Left colon (tissue), 2 donors: ENCODE measurements around the gene PMIS2. TPM values are rescaled to one million over a fixed set of nuclear protein-coding genes. Genes with fewer than 3 reads are reported as not detected.
A peak's percentile ranks its signal among the peaks of the same experiment; 100 is the strongest.

Experiments
- ATAC-seq: fragments of 200-7000 bp; cut with Tn5 transposase; one replicate; pipeline ENCODE4 v1.9.1; 2020; ENCODE audit warnings: mild to moderate bottlenecking, moderate library complexity
- DNase-seq, 2 donors: peaks; one replicate each; pipeline ENCODE4 v3.0.0-alpha.2; 2020
- intact Hi-C, 2 donors: fragments of 100-400 bp; cut with DNase I in 1 of 2; cut with micrococcal nuclease in 1 of 2; formaldehyde crosslinking; loops; one replicate each; pipeline versions ENCODE4 v1.11.2 to v1.14.0; 2022; cut with DNase I, micrococcal nuclease
- long read RNA-seq: library from polyadenylated mRNA; unstranded; transcript quantifications from one replicate; pipeline ENCODE4 v2.0.0, GENCODE V29; 2021
- total RNA-seq, 2 donors: library from RNA; stranded (reverse); fragmentation: NEBNext Ultra II Directional; extraction: Animal tissue kit (Norgen Biotek cat#: 25700); gene quantifications; one replicate each; pipeline ENCODE4 v1.2.1, GENCODE V29; 2021
- donor health status: DM: no; HTN: no; CAD: no.
- donor health status: DM: yes; HTN: yes; CAD: no.

The PMIS2 gene
- total RNA-seq = not detected
- long read RNA-seq = 0 reads

GRCh38 chr19:35585848-35586247, at the start of gene PMIS2:
TSS of gene PMIS2 (plus strand) at chr19:35586173. CDS start at chr19:35586260, 87 bp downstream.
- DNase-seq = no peak
- intact Hi-C loops = no loop called here
- no peak for ATAC-seq

- intact Hi-C loops = no loop called here
- no peak for DNase-seq
- no peak for ATAC-seq
Measured at GRCh38 chr19:35539314-35539713, 46.7 kb upstream of the PMIS2 start.

GRCh38 chr19:35539850-35540249, 46.1 kb upstream of the PMIS2 start:
- intact Hi-C loops = loop anchor here in 1 of 2 donors (10.0 kb wide), 1 partner anchor 175 kb away; the partner anchor contains the start of gene KMT2B
- DNase-seq (no peak), ATAC-seq (no peak)

GRCh38 chr19:35540356-35540927, 45.5 kb upstream of the PMIS2 start:
- ATAC-seq = no peak
- intact Hi-C loops = loop anchor here in 1 of 2 donors (10.0 kb wide), 1 partner anchor 174 kb away; the partner anchor contains the start of gene KMT2B
- DNase-seq = no peak

- intact Hi-C loops = loop anchor here in 1 of 2 donors (10.0 kb wide), 1 partner anchor 173 kb away; the partner anchor contains the start of gene KMT2B
- ATAC-seq = no peak
- DNase-seq = no peak
Measured at GRCh38 chr19:35542209-35542608, 43.8 kb upstream of the PMIS2 start.

GRCh38 chr19:35543280-35544109, 42.5 kb upstream of the PMIS2 start:
- intact Hi-C loops = loop anchor here in 1 of 2 donors (10.0 kb wide), 1 partner anchor 171 kb away; the partner anchor contains the start of gene KMT2B
- ATAC-seq (no peak), DNase-seq (no peak)

GRCh38 chr19:35544110-35544802, 41.7 kb upstream of the PMIS2 start:
- DNase-seq (no peak), ATAC-seq (no peak)
- intact Hi-C loops = loop anchor here in 1 of 2 donors (10.0 kb wide), 1 partner anchor 171 kb away; the partner anchor contains the start of gene KMT2B

- intact Hi-C loops = loop anchor here in 1 of 2 donors (10.0 kb wide), 1 partner anchor 170 kb away; the partner anchor contains the start of gene KMT2B
- peak; percentile 92 to 97 for DNase-seq
- peak; percentile 97 for ATAC-seq
Measured at GRCh38 chr19:35545001-35545854, 40.7 kb upstream of the PMIS2 start, which contains the start of gene TMEM147. TSS of gene TMEM147 (plus strand) at chr19:35545626. CDS start at chr19:35545740, 114 bp downstream.

GRCh38 chr19:35545855-35546381, 40.1 kb upstream of the PMIS2 start:
- DNase-seq (peak; percentile 46 to 63), ATAC-seq (peak; percentile 61)
- intact Hi-C loops = loop anchor here in 1 of 2 donors (10.0 kb wide), 1 partner anchor 169 kb away; the partner anchor contains the start of gene KMT2B

GRCh38 chr19:35546532-35546931, 39.4 kb upstream of the PMIS2 start:
- intact Hi-C loops = loop anchor here in 1 of 2 donors (10.0 kb wide), 1 partner anchor 168 kb away; the partner anchor contains the start of gene KMT2B
- DNase-seq (no peak), ATAC-seq (no peak)

GRCh38 chr19:35549174-35549788, 36.7 kb upstream of the PMIS2 start:
- DNase-seq (peak; percentile 50), ATAC-seq (peak; percentile 37)
- intact Hi-C loops = loop anchor here in 1 of 2 donors (10.0 kb wide), 1 partner anchor 166 kb away; the partner anchor contains the start of gene KMT2B

- DNase-seq (no peak), ATAC-seq (no peak)
- intact Hi-C loops = loop anchor here in 1 of 2 donors (10.0 kb wide), 1 partner anchor 165 kb away; the partner anchor contains the start of gene KMT2B
Measured at GRCh38 chr19:35549879-35550523, 36.0 kb upstream of the PMIS2 start.

GRCh38 chr19:35551091-35551810, 34.7 kb upstream of the PMIS2 start:
- intact Hi-C loops = no loop called here
- DNase-seq (no peak), ATAC-seq (no peak)

GRCh38 chr19:35552534-35553384, 33.2 kb upstream of the PMIS2 start:
- ATAC-seq (no peak), DNase-seq (no peak)
- intact Hi-C loops = no loop called here

GRCh38 chr19:35553385-35554000, 32.5 kb upstream of the PMIS2 start:
- intact Hi-C loops = no loop called here
- DNase-seq (no peak), ATAC-seq (no peak)
